Germinal center (tissue), 1 donor: ENCODE measurements around the gene SPTLC3.

Source experiments
- DNase-seq: peaks from one replicate; pipeline ENCODE4 v3.0.0; 2012; ENCODE audit warnings: mixed read lengths, low spot score

Gene SPTLC3

DNA sequence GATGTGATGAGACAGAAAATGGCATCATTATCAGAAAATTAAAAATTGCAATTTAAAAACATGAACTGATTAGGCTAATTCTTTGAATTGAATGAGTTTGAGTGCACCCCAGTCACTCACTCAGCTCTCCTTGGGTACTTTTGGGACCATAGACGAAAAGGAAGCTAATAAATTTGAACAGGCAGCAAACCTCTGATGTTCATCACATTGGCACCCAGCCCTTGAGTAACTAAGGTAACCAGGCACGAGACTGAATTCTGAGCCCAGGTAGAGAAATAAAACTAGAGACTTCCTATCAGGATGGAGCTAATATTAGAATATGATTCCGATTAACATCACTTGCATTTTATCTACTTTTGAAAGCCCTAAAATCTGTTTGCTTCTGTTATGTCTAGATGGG lies 131.4 kb downstream of the SPTLC3 start:
- no peak for DNase-seq

DNA sequence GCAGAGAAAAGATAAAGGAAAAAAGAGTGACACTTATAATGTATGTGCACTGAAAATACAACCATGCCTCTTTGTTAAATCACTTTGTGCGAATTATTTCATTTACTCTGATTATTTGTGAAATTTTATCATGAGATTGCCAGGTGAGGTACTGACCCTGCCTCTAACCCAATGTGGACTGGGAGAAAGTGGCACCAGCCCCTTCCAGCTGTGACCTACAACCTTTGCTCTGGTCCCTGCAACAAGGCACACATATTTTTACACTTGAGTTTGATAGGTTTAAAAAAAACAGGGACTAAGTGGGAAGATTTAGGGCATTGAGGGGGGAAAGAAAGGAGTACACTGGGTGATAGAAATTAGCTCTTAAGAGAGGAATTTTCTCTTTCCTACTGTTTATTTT lies 132.0 kb downstream of the SPTLC3 start:
- DNase-seq: no peak

DNA sequence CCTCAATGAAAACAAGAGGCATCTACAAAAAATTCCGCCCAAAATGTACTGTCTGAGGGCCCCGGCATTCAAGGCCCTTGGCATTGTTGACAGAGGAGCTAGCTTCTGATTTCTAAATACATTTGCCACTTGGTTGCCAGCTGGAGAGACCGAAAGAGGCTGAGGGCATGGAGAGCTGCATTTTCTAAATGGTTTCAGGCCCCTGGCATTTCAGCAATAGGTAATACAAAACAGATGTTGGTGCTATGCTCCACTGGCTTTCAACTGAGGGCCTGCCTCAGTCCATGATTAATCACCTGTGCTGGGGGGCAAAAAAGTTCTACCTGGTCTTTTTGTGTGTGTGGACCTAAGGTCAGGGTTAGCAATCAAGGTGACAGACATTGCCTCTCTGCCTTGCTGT lies 132.8 kb downstream of the SPTLC3 start:
- no peak for DNase-seq

GRCh38 chr20:13142143-13142542 lies 133.4 kb downstream of the SPTLC3 start:
- DNase-seq: no peak

GRCh38 chr20:13147071-13147963 lies 138.5 kb downstream of the SPTLC3 start:
- no peak for DNase-seq

DNA sequence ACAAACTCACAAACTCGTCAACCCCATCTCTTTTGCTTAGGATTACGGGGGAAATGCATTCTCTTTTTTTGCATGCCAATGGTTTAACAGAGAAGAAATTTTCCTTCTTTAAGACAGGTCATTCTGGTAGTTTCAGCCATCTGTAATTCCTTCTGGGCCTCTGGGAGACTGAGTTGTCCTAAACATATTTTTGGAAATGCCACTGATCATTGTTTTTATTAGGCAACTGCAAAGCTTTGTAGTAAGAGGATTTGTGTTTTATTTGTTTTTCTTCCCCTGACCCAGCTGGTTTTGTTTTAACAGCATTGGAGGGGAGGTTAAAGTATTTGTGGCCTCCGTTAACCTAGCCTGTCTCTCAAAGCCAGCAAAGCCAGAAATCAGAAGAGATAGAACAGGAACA lies 139.2 kb downstream of the SPTLC3 start:
- DNase-seq: no peak

- DNase-seq: no peak
These were observed 139.6 kb downstream of the SPTLC3 start for GRCh38 chr20:13148402-13148801.

DNA sequence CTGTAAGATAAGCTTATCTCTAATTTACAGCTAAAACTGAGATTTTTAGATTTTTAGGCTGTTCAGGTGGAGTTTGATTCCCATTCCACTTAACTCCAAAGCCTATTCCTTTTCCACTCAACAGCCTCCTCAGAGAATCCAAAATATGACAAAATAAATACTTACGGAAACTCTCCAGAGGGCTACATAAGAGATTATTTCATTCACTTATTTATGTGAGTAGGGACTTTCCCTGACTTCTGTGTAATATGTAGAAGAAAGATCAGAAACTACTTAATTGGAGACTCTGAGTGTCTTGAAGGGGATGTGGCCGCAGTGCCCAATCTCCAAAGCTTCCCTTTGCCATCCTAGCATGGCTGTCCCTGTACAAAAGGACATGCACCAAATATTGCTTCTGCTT lies 140.2 kb downstream of the SPTLC3 start:
- no peak for DNase-seq

DNA sequence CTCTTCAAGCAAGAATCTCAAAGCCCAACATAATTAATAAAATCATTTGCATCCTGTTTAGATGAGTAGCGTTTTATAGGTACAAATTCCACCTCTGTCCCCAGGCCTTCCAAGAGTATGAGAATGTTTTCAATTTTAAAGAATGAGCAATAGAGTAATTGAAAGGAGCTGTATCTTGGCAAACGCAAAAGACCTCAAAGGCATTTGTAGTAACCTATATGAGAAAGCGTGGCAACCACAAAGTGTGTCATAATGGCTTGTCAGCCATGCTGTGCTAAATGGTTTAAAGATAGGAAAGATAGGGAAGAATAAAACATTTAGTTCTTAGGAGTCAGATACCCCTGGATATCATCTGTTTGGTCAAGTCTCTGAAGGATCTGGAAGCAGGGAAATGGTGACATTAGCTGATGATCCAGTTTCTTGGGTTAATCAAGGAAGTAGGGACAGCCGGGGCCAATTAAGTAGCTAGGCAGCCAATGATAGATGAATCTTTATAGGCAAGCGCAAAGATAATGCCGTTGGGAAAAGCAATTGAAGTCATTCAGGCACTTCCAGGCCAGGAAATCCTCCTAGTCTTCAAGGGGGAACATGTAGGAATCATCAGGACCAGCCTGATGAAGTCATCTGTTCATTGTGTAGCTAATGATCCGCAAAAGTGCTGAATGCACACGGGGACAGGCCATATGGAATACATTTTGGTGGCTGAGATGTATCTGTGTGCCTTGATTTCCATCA lies 140.8 kb downstream of the SPTLC3 start:
- no peak for DNase-seq

GRCh38 chr20:13158369-13158768 lies 149.6 kb downstream of the SPTLC3 start:
- DNase-seq: no peak

- DNase-seq: no peak
These were observed 151.1 kb downstream of the SPTLC3 start for GRCh38 chr20:13159889-13160288.

- no peak for DNase-seq
These were observed 156.4 kb downstream of the SPTLC3 start for GRCh38 chr20:13165203-13165602.

DNA sequence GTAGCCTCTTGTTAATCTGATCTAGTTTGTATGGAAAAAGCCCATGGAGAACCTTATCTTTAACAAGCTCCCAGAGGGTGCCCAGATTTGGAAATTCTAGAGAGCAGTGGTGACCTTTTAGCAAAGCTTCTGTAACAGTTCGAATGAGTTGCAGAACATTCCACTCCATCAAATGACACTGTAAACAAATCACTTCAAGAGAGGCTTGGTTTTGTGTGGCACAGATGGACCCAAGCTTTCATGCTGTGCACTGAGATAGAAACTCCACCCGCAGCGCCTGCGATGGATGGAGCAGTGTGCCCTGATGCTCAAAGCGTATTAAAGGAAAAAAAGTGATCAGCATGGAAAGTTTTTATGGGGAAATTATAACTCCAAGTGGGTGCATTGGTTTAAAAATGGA lies 157.2 kb downstream of the SPTLC3 start:
- no peak for DNase-seq

DNA sequence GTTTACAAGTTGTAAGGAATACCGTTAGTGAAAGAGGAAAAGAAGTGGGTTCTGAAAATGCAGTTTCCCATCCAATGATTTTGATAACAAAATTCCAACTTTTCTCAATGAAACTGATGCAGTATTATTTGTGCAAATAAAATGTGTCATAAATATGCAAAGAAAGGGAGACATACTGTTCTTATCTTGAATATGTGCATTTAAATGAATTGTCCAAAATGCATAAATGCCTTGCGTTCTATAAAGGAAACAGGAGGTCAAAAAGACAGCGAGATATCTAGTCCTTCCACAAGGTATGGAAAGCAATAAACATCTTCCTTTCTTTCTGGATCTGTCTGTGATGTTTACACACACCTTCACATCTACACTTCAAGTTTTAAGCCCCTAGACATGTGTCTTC lies 157.7 kb downstream of the SPTLC3 start:
- DNase-seq: no peak

- DNase-seq: no peak
These were observed 160.3 kb downstream of the SPTLC3 start for GRCh38 chr20:13169086-13169485.

GRCh38 chr20:13170771-13171170 lies 162.0 kb downstream of the SPTLC3 start:
- DNase-seq: no peak

- DNase-seq: no peak
These were observed 164.4 kb downstream of the SPTLC3 start for GRCh38 chr20:13173201-13173600.

- DNase-seq: no peak
These were observed 165.6 kb downstream of the SPTLC3 start for GRCh38 chr20:13174402-13174801.

DNA sequence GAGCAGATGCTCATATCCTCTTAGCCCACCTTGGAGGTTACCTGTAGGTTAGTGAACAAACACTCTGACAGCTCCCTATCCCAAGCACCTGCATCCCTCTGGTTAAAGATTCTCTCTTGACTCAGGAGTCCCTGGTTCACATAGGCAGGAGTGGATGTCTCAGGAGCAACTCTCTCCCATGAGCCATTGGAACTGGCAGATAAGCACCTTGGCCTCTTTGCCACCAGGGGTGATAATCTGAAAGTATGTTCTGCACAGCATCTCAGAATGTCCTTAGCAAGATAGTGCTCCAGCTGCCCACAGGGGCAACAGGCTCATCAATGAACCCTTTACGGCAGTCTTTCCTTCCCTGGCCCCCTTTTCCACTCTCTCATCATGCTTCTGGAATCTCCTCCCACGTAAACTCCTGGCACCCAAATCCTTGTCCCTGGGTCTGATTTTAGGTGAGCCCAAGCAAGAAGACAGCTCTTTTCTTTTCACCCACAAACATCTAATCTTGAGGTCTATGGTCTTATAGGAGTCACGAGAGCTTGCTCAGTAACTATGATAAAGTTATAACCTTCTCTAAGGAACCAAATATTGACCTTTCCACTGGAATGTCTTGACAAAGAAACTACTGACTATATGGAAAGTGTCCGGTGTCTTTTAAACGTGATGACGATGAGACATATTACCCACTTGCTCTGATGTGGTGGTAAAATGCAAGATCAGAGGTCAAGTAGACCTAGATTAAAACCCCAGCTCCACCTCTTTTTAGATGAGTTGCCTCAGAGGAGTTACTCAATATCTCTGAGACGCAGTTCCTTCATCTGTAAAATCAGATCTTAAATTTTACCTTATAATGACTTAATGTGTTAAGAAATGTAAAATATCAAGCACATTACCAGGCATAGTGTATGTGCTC lies 172.5 kb downstream of the SPTLC3 start:
- DNase-seq: no peak

- no peak for DNase-seq
These were observed 174.2 kb downstream of the SPTLC3 start for GRCh38 chr20:13183005-13183404.

DNA sequence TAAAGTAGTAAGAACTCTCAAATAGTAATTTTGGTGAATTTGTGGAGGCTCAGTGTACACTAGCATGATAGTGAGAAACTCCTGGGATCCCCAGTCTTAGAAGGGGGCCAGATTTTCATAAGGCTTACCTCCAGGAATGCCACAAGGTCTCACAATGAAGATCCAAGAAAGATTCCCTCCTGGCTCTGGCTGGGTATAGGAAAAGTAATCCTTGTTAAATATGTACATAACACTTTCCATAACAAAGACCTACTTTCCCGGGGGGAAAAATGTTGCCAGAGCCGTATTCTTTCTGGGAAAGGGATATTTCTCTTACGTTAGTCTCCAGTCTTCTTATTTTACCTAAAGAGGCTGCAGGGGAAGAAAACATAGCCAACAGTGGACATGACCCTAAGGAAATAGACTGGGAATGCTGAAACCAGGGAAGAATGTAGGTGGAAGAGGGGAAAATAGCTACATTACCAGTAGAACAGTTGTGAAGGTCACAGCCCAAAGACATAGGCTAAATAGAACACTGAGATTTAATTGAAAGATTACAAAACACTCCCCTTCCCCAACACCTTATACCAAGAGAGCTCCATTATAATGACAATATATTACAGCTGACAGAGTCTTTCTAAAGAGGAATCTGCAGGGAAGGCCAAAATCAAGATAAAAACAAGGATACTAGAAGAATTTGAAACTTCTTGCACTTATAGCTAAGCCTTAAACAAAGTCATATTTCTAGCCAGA lies 177.4 kb downstream of the SPTLC3 start:
- DNase-seq: no peak

DNA sequence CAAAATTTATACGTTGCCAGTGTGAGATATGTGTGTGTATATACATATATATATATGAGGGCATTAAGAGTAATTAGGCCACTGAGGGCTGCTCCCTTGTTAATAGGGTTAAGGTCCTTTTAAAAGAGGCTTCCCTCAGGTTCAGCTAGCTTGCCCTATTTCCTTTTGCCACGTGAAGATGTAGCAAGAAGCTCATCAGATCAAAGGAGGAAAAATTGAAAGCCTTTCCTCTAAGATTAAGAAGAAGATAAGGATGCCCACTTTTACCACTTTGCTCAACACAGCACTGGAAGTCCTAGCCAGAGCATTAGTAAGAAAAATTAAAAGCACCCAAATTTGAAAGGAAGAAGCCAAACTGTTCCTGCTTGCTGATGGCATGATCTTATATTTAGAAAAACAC lies 179.1 kb downstream of the SPTLC3 start:
- no peak for DNase-seq
